ENCODE data around the gene PI4KA.
"Not testable (repeated sequence)": the region's sequence is repeated elsewhere in the genome, so short reads cannot be mapped to it uniquely, and the experiment has no call there.

PI4KA gene

GRCh38 chr22:20667548-20667947, 191.1 kb downstream of the PI4KA start:
- DNase-seq (ENCODE audit: low read depth, low spot score) = not testable (repeated sequence)

- DNase-seq (ENCODE audit: low read depth, low spot score) = no peak
These were observed 192.1 kb downstream of the PI4KA start for GRCh38 chr22:20666560-20666959.

DNA sequence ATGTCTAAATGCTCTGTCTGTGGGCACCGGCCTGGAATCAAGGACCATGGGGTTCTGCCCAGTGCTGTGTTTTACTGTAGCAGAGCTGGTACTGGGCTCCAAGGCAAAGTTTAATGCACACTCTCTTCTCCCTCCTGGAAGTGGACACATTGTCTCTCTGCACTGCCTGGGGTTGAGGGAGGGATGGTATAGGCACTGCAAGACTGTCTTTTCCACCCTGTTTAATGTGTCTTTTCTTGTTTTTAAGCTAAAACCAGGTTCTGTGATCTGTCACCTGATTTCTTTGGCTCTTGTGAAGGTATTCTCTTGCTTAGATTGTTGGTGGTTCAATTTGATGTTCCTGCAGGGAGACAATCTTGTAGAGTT, 194.0 kb downstream of the PI4KA start:
- no peak for DNase-seq (ENCODE audit: low read depth, low spot score)

- DNase-seq (ENCODE audit: low read depth, low spot score) = no peak
These were observed 194.5 kb downstream of the PI4KA start for GRCh38 chr22:20663941-20664593.

DNA sequence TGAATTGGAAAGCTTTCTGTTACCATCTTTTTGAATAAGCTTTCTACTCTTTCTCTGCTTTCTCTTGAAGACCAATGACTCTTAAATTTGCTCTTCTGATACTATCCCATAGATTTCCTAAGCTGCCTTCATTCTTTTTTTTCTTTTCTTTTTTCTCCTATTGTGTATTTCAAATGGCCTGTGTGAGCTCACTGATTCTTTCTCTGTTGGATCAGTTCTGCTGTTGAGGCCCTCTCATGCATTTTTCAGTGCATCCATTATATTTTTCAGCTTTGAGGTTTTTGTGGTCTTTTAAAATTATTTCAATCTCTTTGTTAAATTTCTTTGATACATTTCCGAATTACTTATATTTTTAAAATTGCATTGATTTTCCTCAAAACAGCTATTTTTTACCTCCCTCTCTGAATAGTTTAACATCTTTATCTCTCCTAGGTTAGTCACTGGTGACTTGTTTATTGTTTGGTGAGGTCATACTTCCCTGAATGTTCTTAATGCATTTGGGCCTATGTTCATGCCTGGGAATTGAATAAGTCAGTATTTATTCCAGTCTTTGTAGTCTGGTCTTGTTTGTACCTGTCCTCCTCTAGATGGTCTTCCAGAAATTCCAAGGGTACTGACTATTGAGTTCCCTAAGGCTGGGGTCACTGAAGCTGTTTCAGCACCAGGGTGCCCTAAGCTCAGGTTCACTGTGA, 195.3 kb downstream of the PI4KA start:
- DNase-seq (ENCODE audit: low read depth, low spot score) = no peak

- not testable (repeated sequence) for DNase-seq (ENCODE audit: low read depth, low spot score)
These were observed 196.0 kb downstream of the PI4KA start for GRCh38 chr22:20662524-20663036.

GRCh38 chr22:20661473-20661872, 197.1 kb downstream of the PI4KA start:
- no peak for DNase-seq (ENCODE audit: low read depth, low spot score)

- DNase-seq (ENCODE audit: low read depth, low spot score) = no peak
These were observed 198.1 kb downstream of the PI4KA start for GRCh38 chr22:20660441-20661054.

DNA sequence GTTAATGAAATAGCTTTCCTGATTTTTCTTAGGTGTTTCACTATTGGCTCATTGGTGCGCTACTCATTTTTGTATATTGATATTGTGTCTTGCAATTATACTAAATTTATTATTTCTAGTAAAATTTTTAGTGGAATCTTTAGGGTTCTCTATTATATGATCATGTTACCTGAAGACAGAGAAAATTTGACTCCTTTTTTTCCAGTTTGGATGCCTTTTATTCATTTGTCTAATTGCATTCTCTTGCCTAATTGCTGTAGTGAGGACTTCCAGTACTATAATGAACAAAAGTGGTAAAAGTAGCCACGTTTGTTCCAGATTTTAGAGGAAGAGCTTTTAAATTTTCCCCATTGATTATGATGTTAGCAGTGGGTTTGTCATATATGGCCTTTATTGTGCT, 198.7 kb downstream of the PI4KA start:
- DNase-seq (ENCODE audit: low read depth, low spot score) = no peak

DNA sequence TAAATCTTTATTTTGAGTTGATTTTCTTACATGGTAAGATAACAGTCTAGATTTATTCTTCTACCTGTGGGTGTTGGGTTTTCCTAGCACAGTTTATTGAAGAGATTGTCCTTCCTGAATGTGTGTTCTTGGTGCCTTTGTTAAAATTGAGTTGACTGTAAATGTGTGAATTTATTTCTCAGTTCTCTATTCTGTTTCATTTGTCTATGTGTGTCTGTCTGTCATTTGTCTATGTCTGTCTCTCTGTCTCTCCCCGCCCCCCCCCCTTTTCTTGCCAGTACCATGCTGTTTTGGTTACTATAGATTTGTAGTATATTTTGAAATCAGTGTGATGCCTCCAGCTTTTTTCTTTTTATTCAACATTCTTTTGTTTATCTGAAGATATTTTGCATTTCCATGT, 199.4 kb downstream of the PI4KA start:
- no peak for DNase-seq (ENCODE audit: low read depth, low spot score)

DNA sequence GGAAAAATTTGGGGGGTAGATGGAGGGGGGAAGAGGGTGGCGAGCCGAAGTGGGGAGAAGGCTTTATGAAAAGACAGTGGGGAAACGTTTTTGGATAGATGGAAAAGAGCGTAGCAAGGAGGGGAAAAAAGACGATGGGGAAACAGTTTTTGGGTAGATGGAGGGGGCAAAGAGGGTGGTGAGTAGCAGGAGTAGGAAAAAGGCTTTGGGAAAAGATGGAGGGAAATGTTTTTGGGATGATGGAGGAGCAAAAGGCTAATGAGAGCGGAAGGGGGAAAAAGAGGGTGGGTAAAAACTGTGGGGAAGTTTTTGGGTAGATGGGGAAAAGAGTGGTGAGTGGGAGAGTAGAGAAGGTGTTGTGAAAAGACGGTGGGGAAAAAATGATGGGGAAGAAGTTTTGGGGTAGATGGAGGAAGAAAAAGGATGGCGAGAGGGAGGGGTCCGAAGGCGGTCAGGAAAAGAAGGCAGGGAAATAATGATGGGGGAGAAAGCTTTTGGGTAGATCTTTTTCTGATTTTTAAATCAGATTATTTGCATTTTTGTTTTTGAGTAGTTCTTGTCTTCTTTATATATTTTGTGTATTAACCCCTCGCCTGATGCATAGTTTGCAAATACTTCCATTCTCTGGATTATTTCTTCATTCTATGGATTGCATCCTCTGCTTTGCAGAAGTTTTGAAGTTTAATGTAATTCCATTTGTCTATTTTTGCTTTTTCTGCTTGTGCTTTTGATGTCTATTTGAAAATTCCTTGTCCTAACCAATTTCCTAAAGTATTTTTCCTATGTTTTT, 200.0 kb downstream of the PI4KA start:
- no peak for DNase-seq (ENCODE audit: low read depth, low spot score)

GRCh38 chr22:20657963-20658362, 200.6 kb downstream of the PI4KA start:
- no peak for DNase-seq (ENCODE audit: low read depth, low spot score)
